ENCODE data around the gene GPRIN2.
"Not testable (repeated sequence)": the region's sequence is repeated elsewhere in the genome, so short reads cannot be mapped to it uniquely, and the experiment has no call there.

The GPRIN2 gene

GRCh38 chr10:46556515-46557318 lies at the start of gene GPRIN2:
Gene GPRIN2, minus strand, starts transcription at chr10:46556658. Its CDS starts 5,922 bp downstream, at chr10:46550736.
- DNase-seq, result peak; percentile 3

GRCh38 chr10:46600516-46600915 lies 44.1 kb upstream of the GPRIN2 start:
- not testable (repeated sequence) for DNase-seq

GRCh38 chr10:46597616-46598246 lies 41.3 kb upstream of the GPRIN2 start:
- DNase-seq, result not testable (repeated sequence)

- not testable (repeated sequence) for DNase-seq
Measured at GRCh38 chr10:46596570-46596969, 40.1 kb upstream of the GPRIN2 start.

- not testable (repeated sequence) for DNase-seq
Measured at GRCh38 chr10:46594453-46595063, 38.1 kb upstream of the GPRIN2 start.

- DNase-seq, result not testable (repeated sequence)
Measured at GRCh38 chr10:46593307-46593706, 36.8 kb upstream of the GPRIN2 start.

GRCh38 chr10:46591053-46591452 lies 34.6 kb upstream of the GPRIN2 start:
- not testable (repeated sequence) for DNase-seq

- not testable (repeated sequence) for DNase-seq
Measured at GRCh38 chr10:46589589-46589988, 33.1 kb upstream of the GPRIN2 start.

- not testable (repeated sequence) for DNase-seq
Measured at GRCh38 chr10:46588221-46588620, 31.8 kb upstream of the GPRIN2 start.

GRCh38 chr10:46587546-46587945 lies 31.1 kb upstream of the GPRIN2 start:
- DNase-seq, result not testable (repeated sequence)

GRCh38 chr10:46585246-46585645 lies 28.8 kb upstream of the GPRIN2 start:
- DNase-seq, result not testable (repeated sequence)

- DNase-seq, result not testable (repeated sequence)
Measured at GRCh38 chr10:46584196-46584595, 27.7 kb upstream of the GPRIN2 start.

- DNase-seq, result not testable (repeated sequence)
Measured at GRCh38 chr10:46582568-46582967, 26.1 kb upstream of the GPRIN2 start.

GRCh38 chr10:46581997-46582396 lies 25.5 kb upstream of the GPRIN2 start:
- not testable (repeated sequence) for DNase-seq

- DNase-seq, result not testable (repeated sequence)
Measured at GRCh38 chr10:46579378-46579777, 22.9 kb upstream of the GPRIN2 start.

- not testable (repeated sequence) for DNase-seq
Measured at GRCh38 chr10:46578474-46579178, 22.2 kb upstream of the GPRIN2 start, which contains the start of gene SYT15. Gene SYT15, plus strand, starts transcription at chr10:46579128. Its CDS starts 41 bp downstream, at chr10:46579169.

- not testable (repeated sequence) for DNase-seq
Measured at GRCh38 chr10:46577624-46578473, 21.4 kb upstream of the GPRIN2 start.

GRCh38 chr10:46573884-46574283 lies 17.4 kb upstream of the GPRIN2 start:
- not testable (repeated sequence) for DNase-seq

GRCh38 chr10:46573314-46573713 lies 16.9 kb upstream of the GPRIN2 start:
- not testable (repeated sequence) for DNase-seq

- not testable (repeated sequence) for DNase-seq
Measured at GRCh38 chr10:46572765-46573164, 16.3 kb upstream of the GPRIN2 start.

GRCh38 chr10:46570655-46571054 lies 14.2 kb upstream of the GPRIN2 start:
- not testable (repeated sequence) for DNase-seq

- DNase-seq, result not testable (repeated sequence)
Measured at GRCh38 chr10:46567151-46567550, 10.7 kb upstream of the GPRIN2 start.

All from stimulated activated CD4-positive, alpha-beta T cell treated with anti-CD3 and anti-CD28 coated beads, Interleukin-4, amount 100 ng/mL, for 24 hours (primary cell).